ENCODE data around the gene ERC1.

GRCh38 chr12:1542599-1542998 is 551.6 kb downstream of the ERC1 start:
- TF ChIP-seq CTCF (IDR thresholded peaks at IDR 0.05; ENCODE audit: low read depth, low read length) (no peak), MAX (IDR thresholded peaks at IDR 0.05; ENCODE audit: low read depth, low read length) (no peak), POLR2A (IDR thresholded peaks at IDR 0.05; ENCODE audit: extremely low read depth, insufficient read length) (no peak), MYC (IDR thresholded peaks at IDR 0.05; ENCODE audit: low read depth, low read length) (no peak)

Measured in NB4 (cell line).